Astrocyte (in vitro differentiated cells and primary cell): ENCODE measurements around the gene GTF2F2. TPM values are rescaled to one million over a fixed set of nuclear protein-coding genes. Genes with fewer than 3 reads are reported as not detected.
"Not testable (repeated sequence)": the region's sequence is repeated elsewhere in the genome, so short reads cannot be mapped to it uniquely, and the experiment has no call there.

ENCODE experiments used
- DNase-seq: peaks from one replicate; pipeline ENCODE4 v3.0.0-alpha.2; 2010; ENCODE audit warnings: low read depth
- FAIRE-seq: peaks from 2 replicates; lab custom pipeline; 2011; peaks lifted over from hg19 to GRCh38; lab: Jason Lieb, UNC
- H2AFZ ChIP-seq: 2 replicates; pipeline ENCODE4 v1.6.0; 2012; ENCODE audit warnings: low read depth, low read length, inconsistent platforms
- H3K27ac ChIP-seq: 2 replicates; pipeline ENCODE4 v1.5.1; 2011; ENCODE audit warnings: low read depth, low read length, inconsistent platforms
- H3K27me3 ChIP-seq: 2 replicates; pipeline ENCODE4 v1.6.0; 2011; ENCODE audit warnings: low read length, inconsistent platforms; ENCODE audit not compliant: insufficient read depth
- H3K36me3 ChIP-seq: 2 replicates; pipeline ENCODE4 v1.5.1; 2011; ENCODE audit warnings: low read length, inconsistent platforms; ENCODE audit not compliant: insufficient read depth
- H3K4me1 ChIP-seq: 2 replicates; pipeline ENCODE4 v1.5.1; 2011; ENCODE audit warnings: low read length, inconsistent platforms; ENCODE audit not compliant: insufficient read depth
- H3K4me2 ChIP-seq: 2 replicates; pipeline ENCODE4 v1.6.0; 2012; ENCODE audit warnings: low read length, inconsistent platforms
- H3K4me3 ChIP-seq: 2 replicates; pipeline ENCODE4 v1.5.1; 2011; ENCODE audit warnings: low read depth, mild to moderate bottlenecking, low read length, inconsistent platforms; ENCODE audit not compliant: insufficient read depth
- H3K79me2 ChIP-seq: 2 replicates; pipeline ENCODE4 v1.6.0; 2012; ENCODE audit warnings: mild to moderate bottlenecking, low read length, inconsistent platforms; ENCODE audit not compliant: insufficient read depth
- H3K9ac ChIP-seq: 2 replicates; pipeline ENCODE4 v1.6.0; 2012; ENCODE audit warnings: mild to moderate bottlenecking, low read length, inconsistent platforms
- H3K9me3 ChIP-seq: 2 replicates; pipeline ENCODE4 v1.5.1; 2012; ENCODE audit warnings: low read depth, mild to moderate bottlenecking, low read length, inconsistent platforms; ENCODE audit not compliant: insufficient read depth
- H4K20me1 ChIP-seq: 2 replicates; pipeline ENCODE4 v1.6.0; 2012; ENCODE audit warnings: low read length, inconsistent platforms; ENCODE audit not compliant: insufficient read depth
- H3K27ac Mint-ChIP-seq: one replicate; pipeline ENCODE4 v1.8.0; 2021; ENCODE audit warnings: mild to moderate bottlenecking, mixed read lengths; ENCODE audit not compliant: unreplicated experiment
- H3K27me3 Mint-ChIP-seq: one replicate; pipeline ENCODE4 v1.8.0; 2021; ENCODE audit warnings: low read depth, mixed read lengths; ENCODE audit not compliant: unreplicated experiment
- H3K36me3 Mint-ChIP-seq: one replicate; pipeline ENCODE4 v1.8.0; 2021; ENCODE audit warnings: low read depth, mixed read lengths; ENCODE audit not compliant: unreplicated experiment
- H3K4me1 Mint-ChIP-seq: one replicate; pipeline ENCODE4 v1.8.0; 2021; ENCODE audit warnings: low read depth, mixed read lengths; ENCODE audit not compliant: unreplicated experiment
- H3K4me3 Mint-ChIP-seq: one replicate; pipeline ENCODE4 v1.8.0; 2021; ENCODE audit warnings: mild to moderate bottlenecking, moderate library complexity, mixed read lengths; ENCODE audit not compliant: unreplicated experiment
- H3K9me3 Mint-ChIP-seq: one replicate; pipeline ENCODE4 v1.8.0; 2021; ENCODE audit warnings: mild to moderate bottlenecking, mixed read lengths; ENCODE audit not compliant: unreplicated experiment
- CTCF ChIP-seq: IDR thresholded peaks from 2 replicates; pipeline ENCODE4 v1.5.1; 2011; ENCODE audit warnings: low read depth, mild to moderate bottlenecking, inconsistent platforms, low read length, moderate library complexity; ENCODE audit not compliant: insufficient read depth
- EZH2 ChIP-seq: IDR thresholded peaks from 2 replicates; pipeline ENCODE4 v1.6.1; 2012; ENCODE audit warnings: mild to moderate bottlenecking, low read length, inconsistent platforms; ENCODE audit not compliant: insufficient read depth
- total RNA-seq: library from RNA; stranded (reverse); gene quantifications from 2 replicates; pipeline ENCODE4 v1.2.1, GENCODE V29; 2021

GTF2F2 gene
- total RNA-seq, 1 donor from 2014 or later, result 27.8 TPM

GRCh38 chr13:45242524-45242923 is 122.2 kb downstream of the GTF2F2 start:
- Histone ChIP-seq H3K79me2 (peaks cover 35% of the 10 kb centered on the region), H3K36me3 (no peaks in the 10 kb centered on the region), H3K9ac (no peak overlapping the region), H3K27me3 (no peaks in the 10 kb centered on the region), H3K4me2 (peak overlapping the region; percentile 33), H2AFZ (no peak overlapping the region), H4K20me1 (no peaks in the 10 kb centered on the region), H3K4me1 (peaks cover 20% of the 10 kb centered on the region), H3K9me3 (no peaks in the 10 kb centered on the region), H3K27ac (no peak overlapping the region), H3K4me3 (no peak overlapping the region)
- no peak for DNase-seq
- Mint-ChIP-seq H3K4me3 (no peak overlapping the region), H3K27me3 (no peaks in the 10 kb centered on the region), H3K4me1 (peaks cover 29% of the 10 kb centered on the region), H3K27ac (no peak overlapping the region), H3K9me3 (no peaks in the 10 kb centered on the region), H3K36me3 (peaks cover 3% of the 10 kb centered on the region)
- FAIRE-seq, result no peak
- TF ChIP-seq EZH2, result no peak
- TF ChIP-seq CTCF, result no peak

- no peak for FAIRE-seq
- H3K27me3 Mint-ChIP-seq, result no peaks in the 10 kb centered on the region
- H3K4me3 ChIP-seq, result no peak overlapping the region
These were observed 122.8 kb downstream of the GTF2F2 start for GRCh38 chr13:45243077-45243476.

GRCh38 chr13:45244736-45245135 is 124.4 kb downstream of the GTF2F2 start:
- H2AFZ ChIP-seq, H3K4me3 ChIP-seq, H3K27ac ChIP-seq, H3K9ac ChIP-seq, H3K4me3 Mint-ChIP-seq, H3K9me3 Mint-ChIP-seq, H3K27me3 Mint-ChIP-seq, DNase-seq, FAIRE-seq, H3K36me3 Mint-ChIP-seq, H3K27me3 ChIP-seq, H3K9me3 ChIP-seq, H4K20me1 ChIP-seq, H3K4me2 ChIP-seq, H3K27ac Mint-ChIP-seq, H3K36me3 ChIP-seq: not testable (repeated sequence)
- H3K79me2 ChIP-seq, result peaks cover 40% of the 10 kb centered on the region
- peaks cover 19% of the 10 kb centered on the region for H3K4me1 Mint-ChIP-seq
- H3K4me1 ChIP-seq, result peaks cover 10% of the 10 kb centered on the region

More at GRCh38 chr13:45243077-45243476, 122.8 kb downstream of the GTF2F2 start:
- no peaks in the 10 kb centered on the region for H4K20me1 ChIP-seq
- no peak for TF ChIP-seq CTCF
- no peak for TF ChIP-seq EZH2
- Mint-ChIP-seq H3K4me1 (peaks cover 29% of the 10 kb centered on the region), H3K4me3 (no peak overlapping the region), H3K9me3 (no peaks in the 10 kb centered on the region), H3K27ac (no peak overlapping the region), H3K36me3 (peaks cover 3% of the 10 kb centered on the region)
- no peak for DNase-seq
- H3K27me3 ChIP-seq, result no peaks in the 10 kb centered on the region
- peaks cover 20% of the 10 kb centered on the region for H3K4me1 ChIP-seq
- peaks cover 35% of the 10 kb centered on the region for H3K79me2 ChIP-seq
- no peaks in the 10 kb centered on the region for H3K36me3 ChIP-seq
- H2AFZ ChIP-seq, result no peak overlapping the region
- no peaks in the 10 kb centered on the region for H3K9me3 ChIP-seq
- no peak overlapping the region for H3K9ac ChIP-seq
- no peak overlapping the region for H3K27ac ChIP-seq
- no peak overlapping the region for H3K4me2 ChIP-seq
